ENCODE results near the gene GIT1. TPM values are rescaled to one million over a fixed set of nuclear protein-coding genes. Genes with fewer than 3 reads are reported as not detected.
A peak's percentile ranks its signal among the peaks of the same experiment; 100 is the strongest.

The GIT1 gene
- total and polyA plus RNA-seq, 2 of the 13 experiments (the other 11 are each of a cell fraction or from before 2014, with no cell fraction given): 14.2 to 30.8 TPM

GRCh38 chr17:29555840-29556239, 33.6 kb downstream of the GIT1 start (continued):
- TF ChIP-seq ZNF615 (CRISPR knock-in tag; IDR thresholded peaks at IDR 0.05; ENCODE audit: borderline replicate concordance) (no peak), TCF7L2 (IDR thresholded peaks at IDR 0.05; ENCODE audit: low read depth, low read length) (no peak), MIER2 (CRISPR knock-in tag; IDR thresholded peaks at IDR 0.05) (no peak), TIGD3 (CRISPR knock-in tag; IDR thresholded peaks at IDR 0.05; ENCODE audit: borderline replicate concordance) (no peak), ATF3 (CRISPR knock-in tag; IDR thresholded peaks at IDR 0.05) (no peak), ZNF749 (CRISPR knock-in tag; IDR thresholded peaks at IDR 0.05; ENCODE audit: borderline replicate concordance) (no peak), ZNF569 (CRISPR knock-in tag; IDR thresholded peaks at IDR 0.05; ENCODE audit: borderline replicate concordance) (no peak), MAX (IDR thresholded peaks at IDR 0.05) (peak; percentile 67), PPARG (CRISPR knock-in tag; conservative IDR thresholded peaks at IDR 0.05) (0 out of 2 replicates have a peak, but pooled peaks have one; percentile 22), ATF4 (CRISPR knock-in tag; IDR thresholded peaks at IDR 0.05) (peak in 1 of 2 experiments; percentile 75; a peak in 2 of 4 replicates), SIN3B (IDR thresholded peaks at IDR 0.05; ENCODE audit: low read length) (no peak), JUNB (CRISPR knock-in tag; IDR thresholded peaks at IDR 0.05; ENCODE audit: borderline replicate concordance) (no peak), ZNF326 (CRISPR knock-in tag; IDR thresholded peaks at IDR 0.05; ENCODE audit: borderline replicate concordance) (no peak), FLYWCH1 (CRISPR knock-in tag; IDR thresholded peaks at IDR 0.05) (no peak), ZNF512B (CRISPR knock-in tag; IDR thresholded peaks at IDR 0.05; ENCODE audit: borderline replicate concordance) (no peak), YEATS4 (CRISPR knock-in tag; IDR thresholded peaks at IDR 0.05; ENCODE audit: borderline replicate concordance) (no peak), SALL1 (CRISPR knock-in tag; IDR thresholded peaks at IDR 0.05) (peak; percentile 57; the same call in 1 of the 2 replicates), MAFK (conservative IDR thresholded peaks at IDR 0.05 in 1 of 2, IDR thresholded peaks at IDR 0.05 in 1 of 2; ENCODE audit: low read length in 2 of 2) (no peak), JUND (CRISPR knock-in tag; IDR thresholded peaks at IDR 0.05) (no peak), ZNF7 (CRISPR knock-in tag; IDR thresholded peaks at IDR 0.05) (no peak)
- TF ChIP-seq, protein P1, sequence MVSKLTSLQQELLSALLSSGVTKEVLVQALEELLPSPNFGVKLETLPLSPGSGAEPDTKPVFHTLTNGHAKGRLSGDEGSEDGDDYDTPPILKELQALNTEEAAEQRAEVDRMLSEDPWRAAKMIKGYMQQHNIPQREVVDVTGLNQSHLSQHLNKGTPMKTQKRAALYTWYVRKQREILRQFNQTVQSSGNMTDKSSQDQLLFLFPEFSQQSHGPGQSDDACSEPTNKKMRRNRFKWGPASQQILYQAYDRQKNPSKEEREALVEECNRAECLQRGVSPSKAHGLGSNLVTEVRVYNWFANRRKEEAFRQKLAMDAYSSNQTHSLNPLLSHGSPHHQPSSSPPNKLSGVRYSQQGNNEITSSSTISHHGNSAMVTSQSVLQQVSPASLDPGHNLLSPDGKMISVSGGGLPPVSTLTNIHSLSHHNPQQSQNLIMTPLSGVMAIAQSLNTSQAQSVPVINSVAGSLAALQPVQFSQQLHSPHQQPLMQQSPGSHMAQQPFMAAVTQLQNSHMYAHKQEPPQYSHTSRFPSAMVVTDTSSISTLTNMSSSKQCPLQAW (CRISPR knock-in tag; IDR thresholded peaks at IDR 0.05): peak; percentile 98
- TF ChIP-seq, protein P2, sequence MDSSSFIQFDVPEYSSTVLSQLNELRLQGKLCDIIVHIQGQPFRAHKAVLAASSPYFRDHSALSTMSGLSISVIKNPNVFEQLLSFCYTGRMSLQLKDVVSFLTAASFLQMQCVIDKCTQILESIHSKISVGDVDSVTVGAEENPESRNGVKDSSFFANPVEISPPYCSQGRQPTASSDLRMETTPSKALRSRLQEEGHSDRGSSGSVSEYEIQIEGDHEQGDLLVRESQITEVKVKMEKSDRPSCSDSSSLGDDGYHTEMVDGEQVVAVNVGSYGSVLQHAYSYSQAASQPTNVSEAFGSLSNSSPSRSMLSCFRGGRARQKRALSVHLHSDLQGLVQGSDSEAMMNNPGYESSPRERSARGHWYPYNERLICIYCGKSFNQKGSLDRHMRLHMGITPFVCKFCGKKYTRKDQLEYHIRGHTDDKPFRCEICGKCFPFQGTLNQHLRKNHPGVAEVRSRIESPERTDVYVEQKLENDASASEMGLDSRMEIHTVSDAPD (CRISPR knock-in tag; IDR thresholded peaks at IDR 0.05): peak; percentile 25; the same call in 1 of the 2 replicates
